Right lobe of liver (tissue), 6 donors: ENCODE data around the gene CAPN5. TPM values are rescaled to one million over a fixed set of nuclear protein-coding genes. Genes with fewer than 3 reads are reported as not detected.
A peak's percentile ranks its signal among the peaks of the same experiment; 100 is the strongest.

Experiments
- ATAC-seq, 4 donors: fragments of 200-7000 bp; cut with Tn5 transposase; one replicate each; pipeline ENCODE4 v1.9.1; 2020; ENCODE audit warnings: mild to moderate bottlenecking in 4 of 4, moderate library complexity in 4 of 4
- DNase-seq, 3 donors: peaks; one replicate each; pipeline ENCODE4 v3.0.0-alpha.2; 2020
- H3K27ac ChIP-seq, 3 donors: fragments of 200-600 bp; one replicate each; pipeline ENCODE4 v1.8.0; 2022
- H3K27me3 ChIP-seq, 2 donors: fragments of 200-600 bp; one replicate each; pipeline ENCODE4 v1.8.0; 2022
- H3K36me3 ChIP-seq, 4 donors: fragments of 200-600 bp; sonication (generic) in 1 of 4; one replicate each; pipeline versions ENCODE4 v1.5.1 to v1.8.0; 2017 to 2022; ENCODE audit warnings: control low read depth in 1 of 4
- H3K4me1 ChIP-seq, 4 donors: fragments of 200-600 bp; sonication (generic) in 1 of 4; one replicate each; pipeline versions ENCODE4 v1.5.1 to v1.8.0; 2017 to 2022; ENCODE audit warnings: control low read depth in 1 of 4
- H3K4me3 ChIP-seq, 3 donors: fragments of 200-600 bp; one replicate each; pipeline ENCODE4 v1.8.0; 2022
- H3K9me3 ChIP-seq, 4 donors: fragments of 200-600 bp; sonication (generic) in 1 of 4; one replicate each; pipeline versions ENCODE4 v1.5.1 to v1.8.0; 2017 to 2022; ENCODE audit warnings: control low read depth in 1 of 4
- CTCF ChIP-seq, 4 donors: fragments of 200-600 bp in 3 of 4; fragments of 450-650 bp in 1 of 4; IDR thresholded peaks; one replicate each; pipeline versions ENCODE4 v1.5.1 to v1.8.0; 2016 to 2022; ENCODE audit warnings: antibody characterized with exemption in 4 of 4, mild to moderate bottlenecking in 2 of 4
- POLR2A ChIP-seq: fragments of 450-650 bp; IDR thresholded peaks from one replicate; pipeline ENCODE4 v1.6.1; 2017; ENCODE audit warnings: antibody characterized with exemption, mild to moderate bottlenecking
- WGBS: methylation state at CpG from one replicate; pipeline ENCODE4 v1.1.6; 2018; ENCODE audit warnings: low coverage, low lambda C conversion rate; ENCODE audit not compliant: insufficient coverage; ENCODE audit errors: missing lambda C conversion rate; 5-methylcytosine and 5-hydroxymethylcytosine counted together
- intact Hi-C, 2 donors: fragments of 100-400 bp; cut with DNase I; formaldehyde crosslinking; loops; one replicate each; pipeline versions ENCODE4 v1.11.2 to v1.14.1; 2022
- total RNA-seq, 6 experiments: library from RNA; depleted of rRNA in 2 of 6; stranded (reverse); fragments of >200 nt in 2 of 6; fragmentation: NEBNext Ultra II Directional in 3 of 6; extraction: Animal tissue kit (Norgen Biotek cat#: 25700) in 3 of 6; gene quantifications; one replicate each; pipeline versions ENCODE4 v1.1.0 to v1.2.4, GENCODE V29; 2016 to 2023
- donor health status: DM: no; HTN: yes; CAD: no.
- donor health status: DM: no; HTN: no; CAD: no.
- donor health status: DM: no; HTN: no; CAD: no.
- donor health status: DM: no; HTN: yes; CAD: no.
- donor health status: DM: no; HTN: yes; CAD: no.

Gene CAPN5
- total RNA-seq, 6 experiments from 2014 or later = 23.1 to 66.7 (median 43.3) TPM

GRCh38 chr11:77111946-77112345, 45.2 kb downstream of the CAPN5 start:
- no peak overlapping the region for H3K27ac ChIP-seq
- no peaks in the 10 kb centered on the region for H3K9me3 ChIP-seq
- TF ChIP-seq POLR2A (no peak), CTCF (IDR thresholded peaks at IDR 0.05) (no peak)
- peaks cover 0 to 12% (median 5%) of the 10 kb centered on the region in 4 donors for H3K4me1 ChIP-seq
- H3K27me3 ChIP-seq = no peaks in the 10 kb centered on the region
- intact Hi-C loops = loop anchor here in 1 of 2 donors (10.0 kb wide), 1 partner anchor 67 kb away; no protein-coding TSS in a partner anchor
- no peak for ATAC-seq
- peak in 1 of 3 donors; percentile 22 for DNase-seq
- no peak overlapping the region for H3K4me3 ChIP-seq
- 90% methylated on average over 6 of the region's 6 CpGs for WGBS
- peaks cover 0 to 23% (median 4%) of the 10 kb centered on the region in 4 donors for H3K36me3 ChIP-seq

DNA sequence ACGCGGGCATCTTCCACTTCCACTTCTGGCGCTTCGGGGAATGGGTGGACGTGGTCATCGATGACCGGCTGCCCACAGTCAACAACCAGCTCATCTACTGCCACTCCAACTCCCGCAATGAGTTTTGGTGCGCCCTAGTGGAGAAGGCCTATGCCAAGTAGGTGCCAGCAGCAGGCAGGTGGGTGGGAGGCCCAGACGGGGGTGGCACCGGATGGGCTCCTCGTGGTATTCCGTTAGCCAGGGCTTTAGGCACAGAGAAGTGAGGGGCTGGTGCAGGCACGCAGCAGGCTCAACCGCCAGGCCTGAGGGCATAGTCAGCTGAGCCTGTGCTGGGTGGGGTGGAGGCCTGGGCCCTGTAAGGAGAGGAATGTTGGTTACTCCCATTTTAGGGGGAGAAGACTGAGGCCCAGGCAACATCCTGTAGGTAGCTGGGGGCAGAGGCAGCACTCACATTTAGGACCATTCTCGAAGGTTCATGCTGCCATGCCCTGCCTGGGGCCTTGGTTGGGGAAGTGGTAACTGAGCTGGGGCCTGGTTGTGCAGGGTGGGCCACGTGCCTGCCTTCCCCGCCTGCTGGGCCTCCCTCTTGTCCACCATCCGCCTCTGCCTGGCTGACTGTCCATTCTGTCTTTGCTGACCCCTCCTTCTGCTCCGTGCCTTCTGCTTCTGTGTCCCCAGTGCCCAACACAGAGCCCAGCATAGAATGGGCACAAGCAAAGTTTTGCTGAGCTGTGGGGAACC, 46.0 kb downstream of the CAPN5 start:
- H3K27ac ChIP-seq = no peak overlapping the region
- TF ChIP-seq CTCF (IDR thresholded peaks at IDR 0.05) (no peak), POLR2A (no peak)
- no peaks in the 10 kb centered on the region for H3K9me3 ChIP-seq
- intact Hi-C loops = loop anchor here in 1 of 2 donors (10.0 kb wide), 1 partner anchor 68 kb away; no protein-coding TSS in a partner anchor
- H3K4me3 ChIP-seq = no peak overlapping the region
- peaks cover 0 to 28% (median 4%) of the 10 kb centered on the region in 4 donors for H3K36me3 ChIP-seq
- ATAC-seq = no peak
- no peaks in the 10 kb centered on the region for H3K27me3 ChIP-seq
- WGBS = 80% methylated on average over 6 of the region's 20 CpGs
- peaks cover 0 to 3% (median under 1%) of the 10 kb centered on the region in 4 donors for H3K4me1 ChIP-seq
- DNase-seq = peak in 1 of 3 donors; percentile 40

DNA sequence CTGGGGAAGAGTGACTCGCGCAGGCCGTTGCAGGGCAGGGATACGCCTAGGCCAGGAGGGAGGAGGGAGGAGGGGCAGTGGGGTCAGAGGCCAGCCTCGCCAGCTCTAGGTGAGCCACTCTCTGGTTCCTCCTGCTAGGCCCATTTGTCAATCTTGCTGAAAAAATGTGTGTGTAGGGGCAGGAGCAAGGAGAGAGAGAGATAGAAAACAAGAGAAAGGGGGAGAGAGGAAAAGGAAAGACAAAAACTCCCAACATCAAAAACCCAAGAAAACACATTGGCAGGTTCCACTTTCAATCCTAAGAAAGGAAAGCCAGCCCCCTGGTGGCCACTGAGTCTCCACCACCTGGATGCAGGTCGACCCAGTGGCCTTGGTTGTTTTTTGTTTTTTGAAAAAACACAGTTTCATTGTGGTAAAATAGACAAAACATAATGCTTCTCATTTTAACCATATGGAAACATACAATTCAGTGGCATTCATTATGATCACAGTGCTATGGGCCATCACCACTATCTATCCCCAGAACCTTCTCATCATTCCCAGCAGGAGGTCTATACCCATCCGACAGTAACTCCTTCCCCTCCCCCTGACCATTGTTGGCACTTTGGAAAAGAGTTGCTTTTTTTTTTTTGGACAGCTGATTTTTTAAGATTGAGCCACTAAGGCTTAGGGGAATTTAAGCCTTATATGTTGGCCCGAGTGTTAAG, 46.8 kb downstream of the CAPN5 start:
- H3K27ac ChIP-seq = no peak overlapping the region
- no peak overlapping the region for H3K4me3 ChIP-seq
- peak; percentile 36 to 59 (median 56) for ATAC-seq
- no peaks in the 10 kb centered on the region for H3K9me3 ChIP-seq
- 57% methylated on average over 4 of the region's 8 CpGs for WGBS
- TF ChIP-seq POLR2A (no peak), CTCF (IDR thresholded peaks at IDR 0.05) (peak; percentile 15 to 64 (median 59))
- intact Hi-C loops = loop anchor here in 1 of 2 donors (10.0 kb wide), 1 partner anchor 69 kb away; no protein-coding TSS in a partner anchor
- DNase-seq = peak in 2 of 3 donors; percentile 47 to 56
- no peaks in the 10 kb centered on the region for H3K27me3 ChIP-seq
- H3K4me1 ChIP-seq = no peaks in the 10 kb centered on the region
- H3K36me3 ChIP-seq = peaks cover 0 to 35% (median 5%) of the 10 kb centered on the region in 4 donors

- DNase-seq (peak in 1 of 3 donors; percentile 39), ATAC-seq (no peak)
- intact Hi-C loops = loop anchor here in 1 of 2 donors (10.0 kb wide), 1 partner anchor 69 kb away; no protein-coding TSS in a partner anchor
- H3K36me3 ChIP-seq = peaks cover 0 to 40% (median 6%) of the 10 kb centered on the region in 4 donors
- no peak overlapping the region for H3K4me3 ChIP-seq
- no peaks in the 10 kb centered on the region for H3K4me1 ChIP-seq
- WGBS = no CpG with 5 or more reads among the region's 13 CpGs
- no peak overlapping the region for H3K27ac ChIP-seq
- no peak for TF ChIP-seq CTCF (IDR thresholded peaks at IDR 0.05)
- TF ChIP-seq POLR2A = no peak
- no peaks in the 10 kb centered on the region for H3K9me3 ChIP-seq
- no peaks in the 10 kb centered on the region for H3K27me3 ChIP-seq
Observed at GRCh38 chr11:77114089-77114463, 47.3 kb downstream of the CAPN5 start.
